Measurements from ENCODE around the gene SELENOP. TPM values are rescaled to one million over a fixed set of nuclear protein-coding genes. Genes with fewer than 3 reads are reported as not detected.

The SELENOP gene
- total RNA-seq, 2 donors from 2014 or later = 171 to 687 TPM

DNA sequence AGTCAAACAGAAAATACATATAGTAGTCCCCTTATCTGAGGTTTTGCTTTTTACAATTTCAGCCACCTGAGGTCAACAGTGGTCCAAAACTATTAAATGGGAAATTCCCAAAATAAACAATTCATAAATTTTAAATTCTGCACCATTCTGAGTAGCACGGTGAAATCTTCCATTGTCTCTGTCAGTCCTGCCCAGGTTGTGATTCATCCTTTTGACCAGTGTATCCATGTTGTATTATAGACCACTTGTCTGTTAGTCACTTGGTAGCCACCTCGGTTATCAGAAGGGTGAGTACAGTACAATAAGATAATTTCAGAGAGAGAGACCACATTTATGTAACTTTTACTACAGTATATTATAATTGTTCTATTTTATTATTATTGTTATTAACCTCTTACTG lies 52.2 kb downstream of the SELENOP start:
- Histone ChIP-seq H3K36me3 (no peaks in the 10 kb centered on the region), H3K27me3 (peaks cover 5% of the 10 kb centered on the region), H3K27ac (no peak overlapping the region), H3K4me1 (no peaks in the 10 kb centered on the region), H3K9ac (ENCODE audit: low read depth in 2 of 2, low read length in 2 of 2) (no peak overlapping the region), H3K9me3 (no peaks in the 10 kb centered on the region), H3K4me3 (no peak overlapping the region)
- intact Hi-C loops (cut with DNase I) = no loop called here
- no peak for DNase-seq
- TF ChIP-seq CTCF (IDR thresholded peaks at IDR 0.05) = no peak

DNA sequence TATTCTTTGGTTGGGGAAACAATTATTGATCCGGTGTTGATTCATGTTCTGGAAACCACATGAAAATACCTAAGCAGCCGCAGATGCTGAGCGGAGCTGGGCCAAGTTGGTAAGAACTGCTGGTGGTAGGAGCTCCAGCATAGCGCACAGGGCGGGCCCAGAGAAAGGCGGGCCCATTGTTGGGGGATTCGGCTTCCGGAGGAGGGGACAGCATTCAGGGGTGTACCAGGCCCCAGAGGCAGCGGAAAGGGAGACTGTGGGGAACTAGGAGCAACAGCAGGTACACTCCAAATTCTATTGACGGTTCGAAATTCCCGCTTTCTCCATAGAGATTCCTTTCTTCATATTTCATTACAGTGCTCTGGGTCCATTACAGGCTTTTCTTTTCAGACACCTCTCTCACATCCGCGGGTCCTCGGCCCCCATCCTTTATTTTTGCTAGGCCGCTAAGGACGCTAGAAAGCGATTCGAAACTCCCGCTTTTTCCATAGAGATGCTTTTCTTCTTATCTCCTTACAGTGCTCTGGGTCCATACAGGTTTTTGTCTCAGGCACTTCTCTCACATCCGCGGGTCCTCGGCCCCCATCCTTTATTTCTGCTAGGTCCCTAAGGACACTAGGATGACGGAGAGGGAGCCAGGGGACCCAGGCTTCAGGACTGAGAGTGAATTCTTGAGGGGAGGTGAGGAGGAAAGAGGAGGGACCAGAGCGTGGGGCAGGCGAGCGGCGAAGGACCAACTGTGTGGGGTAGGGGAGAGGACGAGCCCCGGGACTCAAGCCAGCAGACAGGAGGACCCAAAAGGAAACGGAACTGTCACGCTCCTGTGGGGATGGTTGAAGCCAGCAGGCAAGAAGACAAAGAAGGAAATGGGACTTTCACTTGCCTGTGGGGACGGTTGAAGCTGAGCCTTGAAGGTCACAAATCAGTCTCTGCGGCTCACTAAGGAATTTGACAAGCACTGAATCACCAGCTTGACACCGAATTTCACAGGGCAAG lies 54.8 kb downstream of the SELENOP start, which contains the start of gene CCDC152:
TSS of gene CCDC152 (plus strand) at position 213 of the 996 bp plus-strand sequence. CDS start 2,304 bp downstream, outside the sequence.
- no peak within 1 kb of the TSS for H3K27ac ChIP-seq
- no peak for TF ChIP-seq CTCF (IDR thresholded peaks at IDR 0.05)
- DNase-seq = no peak
- no peak within 1 kb of the TSS for H3K4me3 ChIP-seq
- no peak within 1 kb of the TSS for H3K9ac ChIP-seq (ENCODE audit: low read depth in 2 of 2, low read length in 2 of 2)
- H3K4me1 ChIP-seq = no peaks in the 10 kb centered on the region
- no peaks in the 10 kb centered on the region for H3K9me3 ChIP-seq
- intact Hi-C loops (cut with DNase I) = no loop called here
- H3K36me3 ChIP-seq = no peaks in the 10 kb centered on the region
- peaks cover 5% of the 10 kb centered on the region for H3K27me3 ChIP-seq

- TF ChIP-seq CTCF (IDR thresholded peaks at IDR 0.05) = no peak
- no peak for DNase-seq
- no peaks in the 10 kb centered on the region for H3K4me1 ChIP-seq
- no peaks in the 10 kb centered on the region for H3K36me3 ChIP-seq
- no peak overlapping the region for H3K9ac ChIP-seq (ENCODE audit: low read depth in 2 of 2, low read length in 2 of 2)
- H3K27ac ChIP-seq = no peak overlapping the region
- no peaks in the 10 kb centered on the region for H3K9me3 ChIP-seq
- peaks cover 5% of the 10 kb centered on the region for H3K27me3 ChIP-seq
- no peak overlapping the region for H3K4me3 ChIP-seq
- intact Hi-C loops (cut with DNase I) = no loop called here
These were observed 58.6 kb downstream of the SELENOP start for GRCh38 chr5:42753099-42753498.

DNA sequence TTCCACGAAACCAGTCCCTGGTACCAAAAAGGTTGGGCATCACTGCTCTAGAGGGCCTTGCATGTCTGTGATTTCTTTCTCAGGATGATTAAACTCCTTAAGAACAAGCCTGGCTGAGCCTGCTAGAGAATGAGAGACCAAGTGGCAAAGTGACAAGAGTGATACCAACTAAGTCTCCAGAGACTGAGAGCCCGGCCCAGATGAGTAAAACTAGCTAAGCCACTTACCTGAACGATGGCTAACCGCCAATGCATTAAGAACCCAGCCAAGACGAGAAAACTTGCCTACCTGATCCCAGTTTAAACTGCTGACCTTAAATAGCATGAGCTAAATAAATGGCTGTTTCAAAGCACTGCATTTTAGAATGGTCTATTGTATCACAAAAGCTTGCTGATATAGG lies 60.6 kb downstream of the SELENOP start:
- DNase-seq = no peak
- no peaks in the 10 kb centered on the region for H3K4me1 ChIP-seq
- no peak overlapping the region for H3K27ac ChIP-seq
- H3K9ac ChIP-seq (ENCODE audit: low read depth in 2 of 2, low read length in 2 of 2) = no peak overlapping the region
- H3K36me3 ChIP-seq = no peaks in the 10 kb centered on the region
- no peak for TF ChIP-seq CTCF (IDR thresholded peaks at IDR 0.05)
- no peak overlapping the region for H3K4me3 ChIP-seq
- H3K27me3 ChIP-seq = no peaks in the 10 kb centered on the region
- no peaks in the 10 kb centered on the region for H3K9me3 ChIP-seq
- intact Hi-C loops (cut with DNase I) = no loop called here

GRCh38 chr5:42750507-42750906 lies 61.2 kb downstream of the SELENOP start:
- no peaks in the 10 kb centered on the region for H3K9me3 ChIP-seq
- H3K4me1 ChIP-seq = no peaks in the 10 kb centered on the region
- no peak for DNase-seq
- no peak overlapping the region for H3K9ac ChIP-seq (ENCODE audit: low read depth in 2 of 2, low read length in 2 of 2)
- no peak overlapping the region for H3K4me3 ChIP-seq
- no peaks in the 10 kb centered on the region for H3K27me3 ChIP-seq
- no peak overlapping the region for H3K27ac ChIP-seq
- TF ChIP-seq CTCF (IDR thresholded peaks at IDR 0.05) = no peak
- no peaks in the 10 kb centered on the region for H3K36me3 ChIP-seq
- intact Hi-C loops (cut with DNase I) = no loop called here

Other genes with a start within 250 kb of the SELENOP start
- under 1 TPM in 1 of 2 donors, not detected in 1; 0.27 TPM for gene CCDC152, start 55.1 kb downstream of the SELENOP start, total RNA-seq
- 1 to 10 TPM; 1.1 to 1.3 TPM for gene ANXA2R, start 228.4 kb upstream of the SELENOP start, total RNA-seq

Measured in colonic mucosa (tissue), 4 donors.